Measurements from ENCODE around the gene METTL9. TPM values are rescaled to one million over a fixed set of nuclear protein-coding genes. Genes with fewer than 3 reads are reported as not detected.

METTL9 gene
- polyA plus RNA-seq, 3 donors = 181 to 400 (median 373) TPM

DNA sequence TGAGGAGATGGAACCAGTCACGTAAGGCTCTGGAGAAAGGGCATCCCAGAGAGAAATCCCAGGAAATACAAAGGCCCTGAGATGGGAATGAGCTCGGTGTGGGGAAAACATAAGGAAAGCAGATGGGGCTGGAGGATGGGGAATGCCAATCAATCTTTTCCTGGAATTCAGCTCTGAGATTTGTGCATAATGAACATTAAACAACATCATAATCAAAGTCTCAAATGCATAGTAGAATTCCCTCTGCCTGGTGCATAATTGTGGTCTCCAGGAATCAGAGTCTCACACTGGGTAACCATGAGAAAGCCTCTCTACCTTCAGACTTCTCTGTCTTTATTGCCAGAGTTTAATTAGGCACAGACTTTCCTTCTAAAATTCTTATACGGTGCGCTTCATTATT, 95.2 kb downstream of the METTL9 start:
- no peak for TF ChIP-seq CTCF (IDR thresholded peaks at IDR 0.05)
- Mint-ChIP-seq H3K4me3 (no peak overlapping the region), H3K27ac (no peak overlapping the region), H3K4me1 (peaks cover 8% of the 10 kb centered on the region), H3K27me3 (ENCODE audit: low read depth in 3 of 3) (peaks cover 0 to 8% (median 8%) of the 10 kb centered on the region in 3 donors), H3K9me3 (peaks cover 0 to 3% (median 0%) of the 10 kb centered on the region in 7 donors), H3K36me3 (no peaks in the 10 kb centered on the region)
- H2AFZ ChIP-seq (ENCODE audit: insufficient read depth, low read depth, low read length, poor library complexity, severe bottlenecking) = no peak overlapping the region
- H3K27ac ChIP-seq (ENCODE audit: low read depth in 1 of 2, low read length in 2 of 2) = no peak overlapping the region
- no peaks in the 10 kb centered on the region for H3K4me1 ChIP-seq (ENCODE audit: control insufficient read depth in 1 of 2, insufficient read depth in 2 of 2, low read length in 2 of 2)
- H3K36me3 ChIP-seq (replicated peaks in 1 of 2; ENCODE audit: control insufficient read depth in 1 of 2, insufficient read depth in 2 of 2, low read length in 2 of 2) = no peaks in the 10 kb centered on the region
- no peak for DNase-seq
- H3K4me3 ChIP-seq (replicated peaks in 1 of 3; ENCODE audit: low read depth in 2 of 3, low read length in 3 of 3) = no peak overlapping the region
- no peaks in the 10 kb centered on the region for H3K79me2 ChIP-seq (ENCODE audit: insufficient read depth, low read length)
- H3K27me3 ChIP-seq (ENCODE audit: control insufficient read depth in 2 of 2, insufficient read depth in 2 of 2, low read length in 2 of 2) = no peaks in the 10 kb centered on the region
- intact Hi-C loops (cut with micrococcal nuclease) = no loop called here
- no peaks in the 10 kb centered on the region for H3K9me3 ChIP-seq (replicated peaks in 1 of 2; ENCODE audit: control insufficient read depth in 1 of 2, insufficient read depth in 1 of 2, low read length in 2 of 2)
- WGBS (ENCODE audit: insufficient coverage) = 100% methylated on average over 1 of the region's 4 CpGs
- H3K9ac ChIP-seq (ENCODE audit: insufficient read depth, low read length, poor library complexity, severe bottlenecking) = no peak overlapping the region
- no peak overlapping the region for H3K4me2 ChIP-seq (replicated peaks; ENCODE audit: extremely low read depth, low read length, poor library complexity, severe bottlenecking)
- H4K20me1 ChIP-seq (ENCODE audit: insufficient read depth, low read length) = no peaks in the 10 kb centered on the region

- intact Hi-C loops (cut with micrococcal nuclease) = no loop called here
- no peak overlapping the region for H3K27ac Mint-ChIP-seq
Observed at GRCh38 chr16:21697032-21697431, 97.7 kb downstream of the METTL9 start.

More at GRCh38 chr16:21697032-21697431, 97.7 kb downstream of the METTL9 start:
- no peak for TF ChIP-seq CTCF (IDR thresholded peaks at IDR 0.05)
- Histone ChIP-seq H3K36me3 (replicated peaks in 1 of 2; ENCODE audit: control insufficient read depth in 1 of 2, insufficient read depth in 2 of 2, low read length in 2 of 2) (no peaks in the 10 kb centered on the region), H3K27me3 (ENCODE audit: control insufficient read depth in 2 of 2, insufficient read depth in 2 of 2, low read length in 2 of 2) (no peaks in the 10 kb centered on the region), H3K4me1 (ENCODE audit: control insufficient read depth in 1 of 2, insufficient read depth in 2 of 2, low read length in 2 of 2) (no peaks in the 10 kb centered on the region), H3K27ac (ENCODE audit: low read depth in 1 of 2, low read length in 2 of 2) (no peak overlapping the region), H3K4me2 (replicated peaks; ENCODE audit: extremely low read depth, low read length, poor library complexity, severe bottlenecking) (no peak overlapping the region), H4K20me1 (ENCODE audit: insufficient read depth, low read length) (no peaks in the 10 kb centered on the region), H3K9ac (ENCODE audit: insufficient read depth, low read length, poor library complexity, severe bottlenecking) (no peak overlapping the region), H3K79me2 (ENCODE audit: insufficient read depth, low read length) (no peaks in the 10 kb centered on the region), H3K4me3 (replicated peaks in 1 of 3; ENCODE audit: low read depth in 2 of 3, low read length in 3 of 3) (no peak overlapping the region), H2AFZ (ENCODE audit: insufficient read depth, low read depth, low read length, poor library complexity, severe bottlenecking) (no peak overlapping the region), H3K9me3 (replicated peaks in 1 of 2; ENCODE audit: control insufficient read depth in 1 of 2, insufficient read depth in 1 of 2, low read length in 2 of 2) (no peaks in the 10 kb centered on the region)
- no peak overlapping the region for H3K4me3 Mint-ChIP-seq
- DNase-seq = no peak
- H3K9me3 Mint-ChIP-seq = peaks cover 0 to 2% (median 0%) of the 10 kb centered on the region in 7 donors
- H3K36me3 Mint-ChIP-seq = no peaks in the 10 kb centered on the region
- peaks cover 0 to 10% (median 3%) of the 10 kb centered on the region in 3 donors for H3K27me3 Mint-ChIP-seq (ENCODE audit: low read depth in 3 of 3)
- H3K4me1 Mint-ChIP-seq = peaks cover 8% of the 10 kb centered on the region
- WGBS (ENCODE audit: insufficient coverage) = 100% methylated on average over 2 of the region's 5 CpGs

Data from CD14-positive monocyte (primary cell).